GM23338 (cell line): ENCODE results near the gene TRIM14. TPM values are rescaled to one million over a fixed set of nuclear protein-coding genes. Genes with fewer than 3 reads are reported as not detected.
A peak's percentile ranks its signal among the peaks of the same experiment; 100 is the strongest.

Experiments used
- ATAC-seq: fragments of 200-7000 bp; cut with Tn5 transposase; 3 replicates; pipeline ENCODE4 v1.9.1; 2020
- DNase-seq: peaks from one replicate; pipeline ENCODE4 v3.0.0-alpha.2; 2015; ENCODE audit warnings: low spot score
- H2AFZ ChIP-seq: fragments of 200-600 bp; sonication (generic); 2 replicates; pipeline ENCODE4 v1.8.0; 2016; ENCODE audit warnings: antibody characterized with exemption, mild to moderate bottlenecking, moderate library complexity
- H3F3A ChIP-seq: fragments of 200-600 bp; sonication (generic); replicated peaks from 2 replicates; pipeline ENCODE4 v1.8.0; 2017; ENCODE audit warnings: antibody characterized with exemption, mixed run types, low read depth
- H3K27ac ChIP-seq: fragments of 200-600 bp; sonication (generic); 2 replicates; pipeline ENCODE4 v1.6.1; 2016; ENCODE audit warnings: low read depth
- H3K27me3 ChIP-seq: fragments of 200-600 bp; sonication (generic); 2 replicates; pipeline ENCODE4 v1.8.0; 2016; ENCODE audit warnings: mild to moderate bottlenecking, mixed run types, moderate library complexity; ENCODE audit not compliant: insufficient read depth
- H3K36me3 ChIP-seq: fragments of 200-600 bp; sonication (generic); 2 replicates; pipeline ENCODE4 v1.8.0; 2016; ENCODE audit warnings: mild to moderate bottlenecking; ENCODE audit not compliant: insufficient read depth
- H3K4me1 ChIP-seq: fragments of 200-600 bp; sonication (generic); 2 replicates; pipeline ENCODE4 v1.8.0; 2016; ENCODE audit warnings: mild to moderate bottlenecking, moderate library complexity; ENCODE audit not compliant: insufficient read depth
- H3K4me2 ChIP-seq: fragments of 200-600 bp; sonication (generic); 2 replicates; pipeline ENCODE4 v1.7.1; 2017; ENCODE audit warnings: mixed run types
- H3K4me3 ChIP-seq: fragments of 200-600 bp; sonication (generic); 2 replicates; pipeline ENCODE4 v1.6.1; 2016; ENCODE audit warnings: mixed run types
- H3K79me2 ChIP-seq: fragments of 200-600 bp; sonication (generic); replicated peaks from 2 replicates; pipeline ENCODE4 v1.8.0; 2017; ENCODE audit warnings: mild to moderate bottlenecking; ENCODE audit not compliant: insufficient read depth
- H3K9me2 ChIP-seq: fragments of 200-600 bp; sonication (generic); 2 replicates; pipeline ENCODE4 v1.8.0; 2017; ENCODE audit not compliant: insufficient read depth
- H4K20me1 ChIP-seq: fragments of 200-600 bp; sonication (generic); replicated peaks from 2 replicates; pipeline ENCODE4 v1.8.0; 2017; ENCODE audit warnings: mild to moderate bottlenecking; ENCODE audit not compliant: insufficient read depth
- H3K27ac Mint-ChIP-seq: 2 replicates; pipeline ENCODE4 v1.8.0; 2020; ENCODE audit warnings: inconsistent platforms, mild to moderate bottlenecking, moderate library complexity, mixed read lengths
- H3K27me3 Mint-ChIP-seq: 3 replicates; pipeline ENCODE4 v1.8.0; 2022; ENCODE audit warnings: low read depth, mild to moderate bottlenecking, moderate library complexity, mixed read lengths, inconsistent platforms; ENCODE audit not compliant: insufficient read depth, poor library complexity
- H3K36me3 Mint-ChIP-seq: 3 replicates; pipeline ENCODE4 v1.8.0; 2021; ENCODE audit warnings: low read depth, mild to moderate bottlenecking, inconsistent platforms, moderate library complexity, mixed read lengths
- H3K4me1 Mint-ChIP-seq: 3 replicates; pipeline ENCODE4 v1.8.0; 2020; ENCODE audit warnings: mild to moderate bottlenecking, inconsistent platforms, mixed read lengths
- H3K4me3 Mint-ChIP-seq: 3 replicates; pipeline ENCODE4 v1.8.0; 2021; ENCODE audit warnings: moderate library complexity, mild to moderate bottlenecking, inconsistent platforms, mixed read lengths
- H3K9me3 Mint-ChIP-seq: 3 replicates; pipeline ENCODE4 v1.8.0; 2020; ENCODE audit warnings: moderate library complexity, mild to moderate bottlenecking, inconsistent platforms, mixed read lengths
- CREB1 ChIP-seq: fragments of 250-450 bp; sonication (Bioruptor Pico); IDR thresholded peaks from 2 replicates; pipeline ENCODE4 v1.5.0; 2020; ENCODE audit warnings: low read depth, mild to moderate bottlenecking, moderate library complexity
- EZH2 ChIP-seq: fragments of 200-600 bp; sonication (generic); IDR thresholded peaks from one replicate; pipeline ENCODE4 v1.8.0; 2017; ENCODE audit warnings: antibody characterized with exemption, mild to moderate bottlenecking, low read depth; ENCODE audit not compliant: unreplicated experiment
- EZH2phosphoT487 ChIP-seq: fragments of 200-600 bp; sonication (generic); IDR thresholded peaks from one replicate; pipeline ENCODE4 v1.8.1; 2018; ENCODE audit warnings: antibody characterized with exemption; ENCODE audit not compliant: unreplicated experiment
- NANOG ChIP-seq: IDR thresholded peaks from 2 replicates; pipeline ENCODE4 v1.6.1; 2016; ENCODE audit warnings: antibody characterized with exemption, borderline replicate concordance
- POLR2AphosphoS5 ChIP-seq: IDR thresholded peaks from 2 replicates; pipeline ENCODE4 v1.6.1; 2016; ENCODE audit warnings: antibody characterized with exemption, low read depth
- polyA plus RNA-seq: library from polyadenylated mRNA; unstranded; fragments of >200 nt; fragmentation: Nextera tagmentation; extraction: Ambion mirVana; gene quantifications from 2 replicates; pipeline ENCODE4 v1.2.1, GENCODE V29; 2016
- total RNA-seq: library from RNA; depleted of rRNA; stranded (reverse); fragments of >200 nt; shearing (Covaris generic); gene quantifications from 2 replicates; pipeline ENCODE4 v1.2.3, GENCODE V29; 2014
- TF ChIP-seq, protein P1 (sequence below): IDR thresholded peaks from 2 replicates; pipeline ENCODE4 v1.6.1; 2016; ENCODE audit warnings: antibody characterized with exemption
- TF ChIP-seq, protein P2 (sequence below), 2 experiments: fragments of 200-600 bp in 1 of 2; sonication (generic) in 1 of 2; conservative IDR thresholded peaks; 2 replicates each; pipeline versions ENCODE4 v1.5.1 to v1.6.1; 2016 to 2017; ENCODE audit warnings: antibody characterized with exemption in 2 of 2, low read depth in 2 of 2, mild to moderate bottlenecking in 2 of 2, moderate library complexity in 1 of 2
- TF ChIP-seq, protein P3 (sequence below): IDR thresholded peaks from one replicate; pipeline ENCODE4 v1.6.1; 2018; ENCODE audit warnings: antibody characterized with exemption; ENCODE audit not compliant: unreplicated experiment

TRIM14 gene
- total and polyA plus RNA-seq, 2 experiments from 2014 or later = 17.2 to 25.3 TPM

DNA sequence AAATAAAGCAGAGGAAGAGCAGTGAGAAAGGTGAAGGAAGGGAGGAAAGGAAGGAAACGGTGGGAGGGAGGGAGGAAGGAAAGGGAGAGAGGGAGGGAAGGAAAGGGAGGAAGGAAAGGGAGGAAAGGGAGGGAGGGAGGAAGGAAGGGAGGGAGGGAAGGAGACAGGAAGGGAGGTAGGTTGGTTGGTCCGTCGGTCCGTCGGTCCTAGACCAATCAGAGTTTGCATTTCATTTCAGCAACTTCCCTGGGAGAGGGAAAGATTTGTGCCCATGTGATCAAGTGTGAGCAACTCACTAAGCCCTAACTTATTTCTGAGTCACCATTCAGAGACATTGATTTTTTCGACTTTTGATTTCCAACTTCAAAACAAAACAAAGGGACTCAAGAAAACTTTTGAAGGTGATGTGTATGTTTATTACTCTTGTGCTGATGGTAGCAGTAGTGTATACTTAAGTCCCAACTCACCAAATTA, 43.7 kb downstream of the TRIM14 start (continued):
- no peak for TF ChIP-seq POLR2AphosphoS5
- TF ChIP-seq CREB1 (CRISPR knock-in tag) = no peak
- no peak for TF ChIP-seq EZH2
- TF ChIP-seq, protein P1, sequence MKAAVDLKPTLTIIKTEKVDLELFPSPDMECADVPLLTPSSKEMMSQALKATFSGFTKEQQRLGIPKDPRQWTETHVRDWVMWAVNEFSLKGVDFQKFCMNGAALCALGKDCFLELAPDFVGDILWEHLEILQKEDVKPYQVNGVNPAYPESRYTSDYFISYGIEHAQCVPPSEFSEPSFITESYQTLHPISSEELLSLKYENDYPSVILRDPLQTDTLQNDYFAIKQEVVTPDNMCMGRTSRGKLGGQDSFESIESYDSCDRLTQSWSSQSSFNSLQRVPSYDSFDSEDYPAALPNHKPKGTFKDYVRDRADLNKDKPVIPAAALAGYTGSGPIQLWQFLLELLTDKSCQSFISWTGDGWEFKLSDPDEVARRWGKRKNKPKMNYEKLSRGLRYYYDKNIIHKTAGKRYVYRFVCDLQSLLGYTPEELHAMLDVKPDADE = no peak

DNA sequence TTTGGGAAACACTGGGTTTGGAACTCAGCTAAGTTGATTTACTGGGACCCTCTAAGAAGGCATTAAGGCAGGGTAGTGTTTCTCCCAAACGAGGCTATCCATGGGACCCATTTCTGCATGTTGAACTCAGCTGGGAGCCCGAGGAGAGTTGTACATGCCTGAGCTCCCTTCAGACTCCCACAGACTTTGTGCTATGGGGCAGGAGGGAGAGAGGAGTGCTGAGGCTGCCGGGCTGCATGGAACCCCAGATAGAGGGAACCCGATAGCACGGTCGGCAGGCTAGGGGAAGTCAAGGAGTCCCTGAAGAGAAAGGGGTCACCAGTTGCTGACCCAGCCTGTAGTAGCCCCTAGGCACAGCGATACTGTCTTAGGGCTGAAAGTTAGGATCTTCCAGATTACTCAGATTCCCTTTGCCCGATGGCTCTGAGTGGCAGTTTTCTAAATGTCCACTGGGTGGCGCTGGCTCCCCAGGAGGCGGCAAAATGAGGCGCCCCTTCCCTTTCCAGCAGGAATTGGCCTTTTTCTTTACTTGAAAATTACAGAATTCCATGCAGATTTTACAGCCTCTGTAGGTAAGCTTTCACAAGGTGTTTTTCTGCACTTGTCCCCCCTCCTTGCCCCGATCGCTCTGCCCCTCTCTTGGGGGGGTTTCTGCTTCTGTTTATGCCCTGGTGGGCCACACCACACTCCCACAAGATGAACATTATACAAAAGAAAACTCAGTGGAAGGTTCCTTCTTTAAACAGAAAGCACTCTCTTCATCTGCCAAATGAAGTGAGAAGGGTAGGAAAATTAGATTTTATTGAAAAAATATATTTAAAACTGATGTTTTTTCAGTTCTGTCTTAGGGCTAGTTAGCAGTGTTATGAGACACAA, 44.7 kb downstream of the TRIM14 start:
- Histone ChIP-seq H3K4me3 (no peak overlapping the region), H3F3A (0 out of 2 replicates have a peak, but pooled peaks cover 9% of the 10 kb centered on the region), H3K79me2 (no peaks in the 10 kb centered on the region; the same call in 1 of the 2 replicates), H4K20me1 (no peaks in the 10 kb centered on the region; the same call in 1 of the 2 replicates), H3K36me3 (no peaks in the 10 kb centered on the region), H3K4me2 (peak overlapping the region; percentile 56; the same call in 1 of the 2 replicates), H2AFZ (no peak overlapping the region), H3K9me2 (no peaks in the 10 kb centered on the region), H3K27ac (peak overlapping the region; percentile 64; the same call in 1 of the 2 replicates), H3K4me1 (peaks cover 10% of the 10 kb centered on the region), H3K27me3 (no peaks in the 10 kb centered on the region)
- DNase-seq = peak; percentile 82
- Mint-ChIP-seq H3K4me3 (no peak overlapping the region), H3K27me3 (peaks cover 1% of the 10 kb centered on the region), H3K4me1 (peaks cover 23% of the 10 kb centered on the region), H3K27ac (no peak overlapping the region; the same call in 1 of the 2 replicates), H3K9me3 (no peaks in the 10 kb centered on the region), H3K36me3 (peaks cover 13% of the 10 kb centered on the region; the same call in 2 of the 3 replicates)
- no peak for TF ChIP-seq EZH2phosphoT487
- TF ChIP-seq, protein P2, sequence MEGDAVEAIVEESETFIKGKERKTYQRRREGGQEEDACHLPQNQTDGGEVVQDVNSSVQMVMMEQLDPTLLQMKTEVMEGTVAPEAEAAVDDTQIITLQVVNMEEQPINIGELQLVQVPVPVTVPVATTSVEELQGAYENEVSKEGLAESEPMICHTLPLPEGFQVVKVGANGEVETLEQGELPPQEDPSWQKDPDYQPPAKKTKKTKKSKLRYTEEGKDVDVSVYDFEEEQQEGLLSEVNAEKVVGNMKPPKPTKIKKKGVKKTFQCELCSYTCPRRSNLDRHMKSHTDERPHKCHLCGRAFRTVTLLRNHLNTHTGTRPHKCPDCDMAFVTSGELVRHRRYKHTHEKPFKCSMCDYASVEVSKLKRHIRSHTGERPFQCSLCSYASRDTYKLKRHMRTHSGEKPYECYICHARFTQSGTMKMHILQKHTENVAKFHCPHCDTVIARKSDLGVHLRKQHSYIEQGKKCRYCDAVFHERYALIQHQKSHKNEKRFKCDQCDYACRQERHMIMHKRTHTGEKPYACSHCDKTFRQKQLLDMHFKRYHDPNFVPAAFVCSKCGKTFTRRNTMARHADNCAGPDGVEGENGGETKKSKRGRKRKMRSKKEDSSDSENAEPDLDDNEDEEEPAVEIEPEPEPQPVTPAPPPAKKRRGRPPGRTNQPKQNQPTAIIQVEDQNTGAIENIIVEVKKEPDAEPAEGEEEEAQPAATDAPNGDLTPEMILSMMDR (conservative IDR thresholded peaks at IDR 0.05; ENCODE audit: low read depth in 2 of 2) = peak; percentile 93 to 98
- TF ChIP-seq, protein P3, sequence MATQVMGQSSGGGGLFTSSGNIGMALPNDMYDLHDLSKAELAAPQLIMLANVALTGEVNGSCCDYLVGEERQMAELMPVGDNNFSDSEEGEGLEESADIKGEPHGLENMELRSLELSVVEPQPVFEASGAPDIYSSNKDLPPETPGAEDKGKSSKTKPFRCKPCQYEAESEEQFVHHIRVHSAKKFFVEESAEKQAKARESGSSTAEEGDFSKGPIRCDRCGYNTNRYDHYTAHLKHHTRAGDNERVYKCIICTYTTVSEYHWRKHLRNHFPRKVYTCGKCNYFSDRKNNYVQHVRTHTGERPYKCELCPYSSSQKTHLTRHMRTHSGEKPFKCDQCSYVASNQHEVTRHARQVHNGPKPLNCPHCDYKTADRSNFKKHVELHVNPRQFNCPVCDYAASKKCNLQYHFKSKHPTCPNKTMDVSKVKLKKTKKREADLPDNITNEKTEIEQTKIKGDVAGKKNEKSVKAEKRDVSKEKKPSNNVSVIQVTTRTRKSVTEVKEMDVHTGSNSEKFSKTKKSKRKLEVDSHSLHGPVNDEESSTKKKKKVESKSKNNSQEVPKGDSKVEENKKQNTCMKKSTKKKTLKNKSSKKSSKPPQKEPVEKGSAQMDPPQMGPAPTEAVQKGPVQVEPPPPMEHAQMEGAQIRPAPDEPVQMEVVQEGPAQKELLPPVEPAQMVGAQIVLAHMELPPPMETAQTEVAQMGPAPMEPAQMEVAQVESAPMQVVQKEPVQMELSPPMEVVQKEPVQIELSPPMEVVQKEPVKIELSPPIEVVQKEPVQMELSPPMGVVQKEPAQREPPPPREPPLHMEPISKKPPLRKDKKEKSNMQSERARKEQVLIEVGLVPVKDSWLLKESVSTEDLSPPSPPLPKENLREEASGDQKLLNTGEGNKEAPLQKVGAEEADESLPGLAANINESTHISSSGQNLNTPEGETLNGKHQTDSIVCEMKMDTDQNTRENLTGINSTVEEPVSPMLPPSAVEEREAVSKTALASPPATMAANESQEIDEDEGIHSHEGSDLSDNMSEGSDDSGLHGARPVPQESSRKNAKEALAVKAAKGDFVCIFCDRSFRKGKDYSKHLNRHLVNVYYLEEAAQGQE = no peak
- no peak for TF ChIP-seq POLR2AphosphoS5
- TF ChIP-seq NANOG = no peak
- no peak for TF ChIP-seq CREB1 (CRISPR knock-in tag)
- ATAC-seq = peak; percentile 77
